HG03565 (cell line): ENCODE measurements around the gene PCDH15.

ENCODE experiments used
- ATAC-seq: cut with Tn5 transposase; IDR thresholded peaks from one replicate; pipeline ENCODE4 v1.9.1; 2021; ENCODE audit warnings: mild to moderate bottlenecking, moderate library complexity; ENCODE audit not compliant: unreplicated experiment

The PCDH15 gene

GRCh38 chr10:54139819-54140428 lies 661.1 kb downstream of the PCDH15 start:
- ATAC-seq: no peak

- ATAC-seq: no peak
Observed at GRCh38 chr10:54137396-54137795, 663.6 kb downstream of the PCDH15 start.

- ATAC-seq: no peak
Observed at GRCh38 chr10:54133203-54133602, 667.8 kb downstream of the PCDH15 start.

- peak; percentile 46 for ATAC-seq
Observed at GRCh38 chr10:54131833-54132232, 669.2 kb downstream of the PCDH15 start.

- no peak for ATAC-seq
Observed at GRCh38 chr10:54130394-54130793, 670.6 kb downstream of the PCDH15 start.

GRCh38 chr10:54125098-54125747 lies 675.8 kb downstream of the PCDH15 start:
- no peak for ATAC-seq

GRCh38 chr10:54124209-54124885 lies 676.7 kb downstream of the PCDH15 start:
- no peak for ATAC-seq

- no peak for ATAC-seq
Observed at GRCh38 chr10:54120806-54121205, 680.2 kb downstream of the PCDH15 start.

GRCh38 chr10:54108961-54109360 lies 692.1 kb downstream of the PCDH15 start:
- no peak for ATAC-seq

GRCh38 chr10:54096892-54097291 lies 704.1 kb downstream of the PCDH15 start:
- no peak for ATAC-seq

- ATAC-seq: no peak
Observed at GRCh38 chr10:54094321-54094720, 706.7 kb downstream of the PCDH15 start.

- no peak for ATAC-seq
Observed at GRCh38 chr10:54091237-54091636, 709.8 kb downstream of the PCDH15 start.

- no peak for ATAC-seq
Observed at GRCh38 chr10:54081950-54082349, 719.1 kb downstream of the PCDH15 start.

- no peak for ATAC-seq
Observed at GRCh38 chr10:54067361-54067760, 733.7 kb downstream of the PCDH15 start.

- no peak for ATAC-seq
Observed at GRCh38 chr10:54066646-54067045, 734.4 kb downstream of the PCDH15 start.

- ATAC-seq: no peak
Observed at GRCh38 chr10:54065106-54065505, 735.9 kb downstream of the PCDH15 start.

GRCh38 chr10:54064215-54064614 lies 736.8 kb downstream of the PCDH15 start:
- ATAC-seq: no peak

GRCh38 chr10:54063514-54063913 lies 737.5 kb downstream of the PCDH15 start:
- no peak for ATAC-seq

- ATAC-seq: no peak
Observed at GRCh38 chr10:54060572-54060971, 740.5 kb downstream of the PCDH15 start.

- no peak for ATAC-seq
Observed at GRCh38 chr10:54057357-54057756, 743.7 kb downstream of the PCDH15 start.

- ATAC-seq: no peak
Observed at GRCh38 chr10:54026340-54026739, 774.7 kb downstream of the PCDH15 start.

- no peak for ATAC-seq
Observed at GRCh38 chr10:54011117-54011516, 789.9 kb downstream of the PCDH15 start.
